Measurements from ENCODE around the gene SPSB4. TPM values are rescaled to one million over a fixed set of nuclear protein-coding genes. Genes with fewer than 3 reads are reported as not detected.
A peak's percentile ranks its signal among the peaks of the same experiment; 100 is the strongest.

The SPSB4 gene
- total and polyA plus RNA-seq, 2 of the 8 experiments (the other 6 are each of a cell fraction or from before 2014, with no cell fraction given), result 15.1 to 17.2 TPM

- Histone ChIP-seq H3K9ac (replicated peaks in 1 of 4; ENCODE audit: extremely low read depth in 1 of 4, low read depth in 3 of 4, low read length in 3 of 4) (no peak overlapping the region), H3K27me3 (replicated peaks in 1 of 4; ENCODE audit: control insufficient read depth in 3 of 4, extremely low read depth in 1 of 4, insufficient read depth in 3 of 4, low read length in 3 of 4) (peaks cover 0 to 11% (median 4%) of the 10 kb centered on the region in 4 experiments; a peak in 4 of 7 replicates), H3K56ac (replicated peaks; ENCODE audit: insufficient read length, low read depth, low read length) (no peak overlapping the region), H2BK5ac (ENCODE audit: low read depth, low read length) (no peak overlapping the region), H4K5ac (ENCODE audit: insufficient read length, low read depth, low read length) (no peak overlapping the region), H3K36me3 (ENCODE audit: control insufficient read depth in 2 of 4, insufficient read depth in 4 of 4, low read length in 3 of 4) (no peaks in the 10 kb centered on the region), H2BK15ac (ENCODE audit: low read length) (no peak overlapping the region), H3K27ac (ENCODE audit: low read depth, low read length) (no peak overlapping the region), H2BK12ac (ENCODE audit: low read depth, low read length) (no peak overlapping the region), H3K9me3 (ENCODE audit: insufficient read depth in 2 of 2, low read depth in 1 of 2, low read length in 1 of 2) (0 out of 4 replicates have a peak, but pooled peaks cover 0 to 2% of the 10 kb centered on the region in 2 experiments), H3K4me3 (ENCODE audit: extremely low read depth in 1 of 4, insufficient read depth in 2 of 4, low read depth in 3 of 4, low read length in 4 of 4) (no peak overlapping the region), H3K79me1 (ENCODE audit: low read depth, low read length) (no peaks in the 10 kb centered on the region; the same call in 1 of the 2 replicates), H2AFZ (ENCODE audit: low read length) (no peak overlapping the region), H3K23ac (ENCODE audit: insufficient read length) (no peak overlapping the region), H3K4me2 (ENCODE audit: insufficient read depth in 1 of 2, low read depth in 2 of 2, low read length in 2 of 2) (no peak overlapping the region), H4K8ac (ENCODE audit: extremely low read depth, insufficient read depth, low read length) (no peak overlapping the region), H3K79me2 (ENCODE audit: control insufficient read depth in 1 of 2, insufficient read depth in 2 of 2, low read length in 2 of 2) (peaks cover 0 to 36% of the 10 kb centered on the region in 2 experiments; a peak in 2 of 4 replicates), H3K14ac (ENCODE audit: insufficient read length) (no peak overlapping the region), H2BK20ac (ENCODE audit: low read length) (no peak overlapping the region), H3K4me1 (replicated peaks in 1 of 4; ENCODE audit: control insufficient read depth in 3 of 4, insufficient read depth in 4 of 4, low read length in 3 of 4) (peaks cover 0 to 7% (median 3%) of the 10 kb centered on the region in 4 experiments; a peak in 3 of 7 replicates), H3K23me2 (ENCODE audit: low read depth, low read length) (peaks cover 9% of the 10 kb centered on the region; the same call in 1 of the 2 replicates), H4K20me1 (replicated peaks in 1 of 2; ENCODE audit: control insufficient read depth in 1 of 2, insufficient read depth in 2 of 2, low read length in 2 of 2) (peaks cover 0 to 9% of the 10 kb centered on the region in 2 experiments), H2AK5ac (ENCODE audit: low read depth, low read length) (no peak overlapping the region), H2BK120ac (replicated peaks; ENCODE audit: low read depth, low read length) (no peak overlapping the region), H4K91ac (replicated peaks; ENCODE audit: insufficient read length, low read length) (no peak overlapping the region), H3K4ac (replicated peaks; ENCODE audit: insufficient read length, low read depth, low read length) (no peak overlapping the region), H3K18ac (ENCODE audit: extremely low read depth, low read length) (no peak overlapping the region)
- WGBS, 2 experiments (ENCODE audit: extremely low coverage in 1 of 2, insufficient coverage in 1 of 2, insufficient read length in 1 of 2, insufficient replicate concordance in 2 of 2, low coverage in 1 of 2, low lambda C conversion rate in 2 of 2, missing lambda C conversion rate in 1 of 2), result 81% methylated on average over 7 of the region's 7 CpGs; no CpG with 5 or more reads in 1 of the 2 experiments
- FAIRE-seq (no peak), DNase-seq (ENCODE audit: low read depth in 1 of 2, low spot score in 2 of 2) (no peak)
- TF ChIP-seq EGR1 (IDR thresholded peaks at IDR 0.05; ENCODE audit: borderline replicate concordance, low read depth, low read length) (peak; percentile 4; the same call in 1 of the 2 replicates), SAP30 (IDR thresholded peaks at IDR 0.05; ENCODE audit: insufficient read depth, insufficient replicate concordance, low read length) (no peak)
- POLR2A ChIA-PET (ENCODE audit: partially characterized antibody), result interaction anchor here (1.2 to 1.7 kb wide), 3 partner anchors 10 to 14 kb away, joined by 3 to 4 read pairs (median 4); no protein-coding TSS in a partner anchor
- CTCF ChIA-PET (ENCODE audit: partially characterized antibody), result interaction anchor here (0.8 to 2.6 kb wide), 10 partner anchors 7 to 66 kb away, joined by 3 to 12 read pairs (median 4); no protein-coding TSS in a partner anchor
Observed at GRCh38 chr3:141056751-141057171, 5.6 kb downstream of the SPSB4 start.

Measured in H1 (cell line).